NCI-H128 (cell line): ENCODE results near the gene FAM200B.

Source experiments
- DNase-seq: peaks from one replicate; lab custom pipeline; 2025; ENCODE audit not compliant: unreplicated experiment; lab: John Stamatoyannopoulos, UW

Gene FAM200B

GRCh38 chr4:15668566-15669435, 12.8 kb upstream of the FAM200B start:
- DNase-seq, result no peak

GRCh38 chr4:15670576-15670975, 11.1 kb upstream of the FAM200B start:
- DNase-seq, result no peak

GRCh38 chr4:15672101-15672500, 9.5 kb upstream of the FAM200B start:
- DNase-seq, result no peak

- DNase-seq, result no peak
These were observed 8.3 kb upstream of the FAM200B start for GRCh38 chr4:15673337-15673736.

DNA sequence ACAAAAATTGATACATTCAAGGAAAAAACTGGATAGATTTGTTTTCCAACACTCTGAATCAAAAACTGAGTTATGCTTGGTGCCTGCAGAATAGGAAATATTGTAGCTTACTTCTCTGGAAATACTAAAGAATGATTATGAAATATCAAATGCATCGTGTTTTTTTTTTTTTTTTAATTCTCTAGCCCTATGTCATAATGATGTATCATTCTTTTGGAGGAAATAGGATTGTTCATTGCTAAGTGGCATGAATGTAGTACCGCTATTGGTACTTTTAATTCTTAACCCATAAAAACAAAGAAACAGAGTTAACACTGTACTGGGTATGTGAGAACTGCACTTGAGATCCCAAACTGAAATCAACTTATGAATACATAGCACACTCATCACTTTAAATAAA, 7.6 kb upstream of the FAM200B start:
- no peak for DNase-seq

DNA sequence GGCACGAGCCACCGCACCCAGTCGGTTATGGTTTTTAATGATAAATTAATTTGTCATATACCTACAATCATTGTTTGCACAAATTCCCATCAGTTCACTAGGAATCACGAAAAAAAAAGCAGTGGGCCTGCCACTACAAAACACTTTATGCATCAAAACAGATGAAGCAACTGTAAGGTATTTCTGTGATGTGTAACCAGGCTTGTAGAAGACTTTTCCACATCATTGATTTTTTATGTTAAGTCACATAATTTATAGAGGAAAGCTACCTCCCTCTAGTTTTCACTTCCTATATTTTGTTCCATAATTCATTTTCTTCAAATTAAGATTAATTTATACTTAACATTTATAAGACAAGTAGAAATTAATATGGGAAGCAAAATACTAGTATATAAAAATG, 6.7 kb upstream of the FAM200B start:
- DNase-seq, result no peak

DNA sequence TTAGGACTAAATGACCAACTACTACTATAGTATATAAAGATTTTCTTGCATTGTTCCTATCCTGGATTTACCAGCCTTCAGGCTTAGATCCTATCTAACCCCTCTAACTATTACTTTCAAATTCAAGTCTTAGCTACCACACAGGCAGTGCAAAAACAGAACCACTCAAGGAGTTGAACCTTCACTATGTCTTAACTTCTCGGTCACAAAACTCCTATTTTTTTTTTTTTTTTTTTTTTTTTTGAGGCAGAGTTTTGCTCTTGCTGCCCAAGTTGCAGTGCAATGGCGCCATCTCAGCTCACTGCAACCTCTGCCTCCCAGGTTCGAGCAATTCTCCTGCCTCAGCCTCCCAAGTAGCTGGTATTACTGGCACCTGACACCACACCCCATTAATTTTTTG, 6.3 kb upstream of the FAM200B start:
- no peak for DNase-seq

DNA sequence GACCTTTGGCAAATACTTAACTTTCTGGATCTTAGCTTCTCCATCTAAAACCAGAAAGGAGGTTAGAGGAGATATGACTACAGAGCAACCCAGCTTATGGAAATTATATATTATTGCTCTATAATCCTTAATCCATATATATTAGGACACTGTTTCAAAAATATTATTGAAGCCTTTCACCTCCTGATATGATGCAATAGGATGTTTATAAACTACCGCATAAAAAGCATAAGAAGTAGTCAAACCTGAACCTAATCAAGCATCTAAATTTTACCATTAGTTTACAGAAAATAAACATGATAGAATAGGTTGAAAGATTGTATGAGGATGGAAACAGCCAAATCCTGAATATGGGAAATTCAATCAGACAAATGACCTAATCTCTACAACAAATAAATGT, 5.6 kb upstream of the FAM200B start:
- no peak for DNase-seq

DNA sequence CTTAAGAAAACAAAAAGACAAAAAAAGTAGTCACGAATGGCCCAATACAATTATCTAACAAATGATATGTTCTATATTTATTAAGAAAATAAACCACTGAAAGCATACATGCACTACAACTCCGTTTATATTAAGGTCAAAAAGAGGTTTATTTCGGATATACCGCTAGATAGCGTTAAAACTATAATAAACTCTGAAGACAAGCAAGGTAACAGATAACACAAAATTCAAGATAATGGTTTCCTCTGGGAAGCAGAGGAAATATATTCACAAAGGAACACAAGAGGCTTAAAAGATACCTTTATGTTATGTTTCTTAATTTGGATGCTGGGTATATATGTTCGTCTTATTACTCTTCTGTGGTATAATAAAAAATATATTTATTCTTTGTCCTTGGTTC, 4.7 kb upstream of the FAM200B start:
- DNase-seq, result no peak

DNA sequence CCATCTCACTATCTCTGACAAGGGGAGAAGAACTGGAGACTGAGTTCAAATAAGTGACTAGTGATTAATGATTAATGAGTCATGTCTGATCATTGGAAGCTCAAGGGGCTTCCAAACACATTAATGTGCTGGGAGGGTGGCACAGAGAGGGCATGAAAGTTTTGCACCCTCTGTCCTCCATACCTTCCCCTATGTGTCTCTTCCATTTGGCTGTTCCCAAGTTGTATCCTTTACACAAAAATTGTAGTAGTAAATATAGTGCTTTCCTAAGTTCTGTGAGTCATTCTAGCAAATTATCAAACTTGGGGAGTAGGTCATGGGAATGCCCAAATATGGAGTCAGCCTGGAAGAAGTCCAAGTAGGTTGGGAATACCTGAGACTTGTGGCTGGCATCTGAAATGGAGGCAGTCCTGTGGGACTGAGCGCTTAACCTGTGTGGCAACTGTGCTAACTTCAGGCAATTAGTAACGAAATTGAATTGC, 4.1 kb upstream of the FAM200B start:
- DNase-seq, result no peak

DNA sequence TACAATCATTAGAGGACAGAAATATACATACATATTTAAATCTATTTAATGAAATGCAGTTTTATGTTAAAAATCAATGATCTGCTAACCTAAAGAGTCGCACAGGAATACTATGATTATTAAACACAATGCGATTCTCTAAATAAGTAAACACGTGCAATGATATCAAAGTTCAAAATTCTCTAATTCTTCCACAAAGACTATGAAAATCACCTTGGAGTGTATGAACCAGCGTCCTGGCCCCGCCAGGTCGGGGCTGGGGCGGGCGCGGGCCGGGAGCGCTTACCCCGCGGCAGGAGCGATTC, 608 bp upstream of the FAM200B start:
- DNase-seq, result no peak

GRCh38 chr4:15682242-15683142, 865 bp downstream of the FAM200B start:
- DNase-seq, result no peak

DNA sequence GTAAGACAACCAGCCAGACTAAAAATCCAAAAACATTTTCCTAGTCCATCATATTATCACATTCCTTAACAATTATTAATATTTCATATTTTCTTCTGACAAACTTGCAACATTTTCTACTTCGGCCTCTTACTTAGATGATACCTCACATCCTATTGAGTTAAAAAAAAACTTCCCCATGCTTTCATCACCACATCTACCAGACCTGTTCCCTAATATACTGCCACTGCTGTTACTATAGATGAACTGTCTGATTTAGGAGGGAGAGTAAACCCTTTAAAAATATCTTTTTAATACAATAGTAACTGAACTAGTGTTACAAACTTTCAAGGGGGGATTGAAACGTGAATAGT, 1.5 kb downstream of the FAM200B start:
- no peak for DNase-seq

DNA sequence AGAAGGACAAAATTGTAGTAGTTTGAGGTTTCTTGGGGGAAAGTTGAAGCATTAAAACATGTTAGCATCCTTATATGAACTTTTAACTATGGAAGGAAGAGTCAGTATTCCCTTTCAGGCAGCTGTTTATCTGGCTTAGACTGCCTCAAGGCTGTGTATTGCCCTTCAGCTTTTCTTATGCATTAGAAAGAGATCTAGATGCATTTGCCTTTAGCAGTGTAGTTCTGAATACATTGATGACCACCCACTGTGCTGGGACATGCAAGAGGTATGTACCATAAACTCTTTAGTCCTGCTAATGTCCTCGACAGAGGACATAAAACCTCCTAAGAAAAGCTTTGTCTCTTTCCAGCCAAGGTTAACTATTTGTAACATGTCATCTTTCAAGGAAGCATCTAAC, 2.9 kb downstream of the FAM200B start:
- no peak for DNase-seq

DNA sequence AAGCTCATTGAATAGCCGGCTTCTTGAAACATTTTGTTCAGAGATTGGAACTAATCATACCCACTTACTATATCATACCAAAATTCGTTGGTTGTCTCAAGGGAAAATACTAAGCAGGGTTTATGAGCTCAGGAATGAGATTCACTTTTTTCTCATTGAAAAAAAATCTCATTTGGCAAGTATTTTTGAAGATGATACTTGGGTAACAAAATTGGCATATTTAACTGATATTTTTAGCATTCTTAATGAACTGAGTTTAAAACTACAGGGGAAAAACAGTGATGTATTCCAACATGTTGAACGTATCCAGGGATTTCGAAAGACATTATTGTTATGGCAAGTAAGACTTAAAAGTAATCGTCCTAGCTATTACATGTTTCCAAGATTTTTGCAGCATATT, 6.4 kb downstream of the FAM200B start:
- no peak for DNase-seq

GRCh38 chr4:15689540-15689939, 7.9 kb downstream of the FAM200B start:
- no peak for DNase-seq

- DNase-seq, result no peak
These were observed 8.6 kb downstream of the FAM200B start for GRCh38 chr4:15690020-15690809.

DNA sequence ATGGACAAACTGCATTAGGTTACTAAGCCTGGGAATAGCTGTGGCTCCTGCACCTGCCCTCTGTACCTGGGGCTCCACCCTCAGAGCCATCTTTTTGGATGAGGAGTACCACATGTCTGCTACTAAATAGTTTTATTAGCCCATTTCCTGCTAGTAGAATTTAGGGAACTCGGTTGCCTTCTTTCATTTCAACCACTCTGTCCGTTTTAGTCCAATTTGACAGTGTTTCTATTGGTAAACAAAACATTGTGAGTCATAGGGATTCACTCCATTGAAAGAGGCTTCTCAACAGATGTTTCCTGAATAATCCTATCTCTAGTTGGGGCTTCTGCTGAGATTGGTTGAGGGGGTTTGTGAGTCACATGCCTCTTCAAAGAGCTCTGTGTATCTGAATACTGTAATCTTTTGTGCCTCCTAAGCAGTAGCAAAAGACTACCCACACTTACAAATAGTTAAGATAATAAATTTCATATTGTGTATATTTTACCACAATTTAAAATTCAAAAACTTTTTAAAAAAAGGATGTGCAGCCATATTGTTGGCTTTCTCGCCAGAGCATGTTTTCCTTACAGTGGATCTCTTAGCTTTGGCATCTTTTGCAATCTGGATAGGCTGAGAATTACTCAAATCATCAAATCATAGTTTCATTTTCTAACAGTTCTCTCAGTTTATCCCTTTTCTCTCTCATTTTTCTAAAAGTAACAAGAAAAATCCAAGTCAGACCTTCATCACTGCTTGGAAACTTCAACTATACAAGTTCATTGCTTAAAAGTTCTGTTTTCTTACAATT, 9.9 kb downstream of the FAM200B start:
- DNase-seq, result no peak

GRCh38 chr4:15692602-15693001, 11.0 kb downstream of the FAM200B start:
- DNase-seq, result no peak

DNA sequence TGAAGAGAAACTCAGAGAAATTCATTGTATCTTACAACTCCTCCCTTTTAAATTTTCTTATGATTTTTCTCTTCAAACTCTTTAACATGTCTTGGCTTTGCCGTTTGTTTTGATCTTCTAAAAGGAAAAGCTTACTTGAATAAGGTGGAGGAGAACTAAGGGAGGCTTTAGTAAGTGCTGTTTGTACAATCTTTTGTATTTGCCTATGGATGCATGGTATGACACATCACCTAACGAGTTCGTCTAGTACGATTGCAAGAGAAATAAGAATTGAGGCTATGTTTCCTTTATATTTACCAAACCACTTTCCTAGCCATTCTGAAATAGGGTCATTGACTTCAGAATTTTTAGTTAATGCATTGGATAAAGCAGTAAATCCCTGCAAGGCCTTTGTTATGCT, 12.8 kb downstream of the FAM200B start:
- no peak for DNase-seq

DNA sequence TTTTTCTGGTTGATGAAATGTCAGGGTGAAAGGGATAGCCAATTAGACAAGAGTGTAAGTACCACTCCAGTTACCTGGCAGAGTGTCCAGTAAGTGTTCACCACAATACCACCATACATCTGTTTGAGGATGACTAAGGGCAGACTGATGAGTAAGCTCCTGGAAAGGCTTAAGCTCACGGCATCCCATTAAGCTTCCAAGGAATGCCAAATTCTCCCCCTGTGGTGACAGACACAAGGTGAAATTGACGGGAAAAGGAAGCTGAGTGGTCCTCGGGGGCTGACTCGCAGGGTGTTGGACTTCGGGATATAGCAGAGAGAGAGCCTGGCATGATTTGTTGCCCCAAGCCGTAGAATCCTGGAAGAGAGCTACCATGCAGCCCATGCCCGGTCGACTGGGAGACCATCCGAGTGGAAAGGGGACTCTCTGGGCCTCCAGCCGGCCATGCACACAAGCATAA, 13.6 kb downstream of the FAM200B start:
- no peak for DNase-seq
